HL-60 (cell line): Measurements from ENCODE around the gene MGAT5B.

ENCODE experiments used
- POLR2AphosphoS5 ChIP-seq: IDR thresholded peaks from 2 replicates; pipeline ENCODE4 v1.6.1; 2012; ENCODE audit warnings: low read depth
- TF ChIP-seq, protein P1 (sequence below): IDR thresholded peaks from one replicate; pipeline ENCODE4 v1.5.1; 2011; ENCODE audit warnings: low read length, control low read depth, inconsistent platforms; ENCODE audit not compliant: insufficient read depth

DNA sequence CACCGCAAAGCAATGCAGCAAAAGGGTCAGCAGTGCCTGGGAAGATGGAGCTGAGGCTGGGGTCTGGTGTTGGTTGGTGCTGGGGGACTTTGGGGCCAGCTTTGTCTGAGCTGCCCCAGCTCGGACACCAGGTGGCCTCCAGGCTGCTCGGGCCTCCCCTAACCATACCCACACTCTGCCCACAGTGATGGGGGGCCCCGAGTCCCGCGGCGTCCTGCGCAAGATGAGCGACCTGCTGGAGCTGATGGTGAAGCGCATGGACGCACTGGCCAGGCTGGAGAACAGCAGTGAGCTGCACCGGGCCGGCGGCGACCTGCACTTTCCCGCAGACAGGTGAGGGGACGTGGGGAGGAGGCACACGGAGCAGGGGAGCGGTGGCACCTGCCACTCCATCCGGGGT is 13.8 kb downstream of the MGAT5B start:
- TF ChIP-seq, protein P1, sequence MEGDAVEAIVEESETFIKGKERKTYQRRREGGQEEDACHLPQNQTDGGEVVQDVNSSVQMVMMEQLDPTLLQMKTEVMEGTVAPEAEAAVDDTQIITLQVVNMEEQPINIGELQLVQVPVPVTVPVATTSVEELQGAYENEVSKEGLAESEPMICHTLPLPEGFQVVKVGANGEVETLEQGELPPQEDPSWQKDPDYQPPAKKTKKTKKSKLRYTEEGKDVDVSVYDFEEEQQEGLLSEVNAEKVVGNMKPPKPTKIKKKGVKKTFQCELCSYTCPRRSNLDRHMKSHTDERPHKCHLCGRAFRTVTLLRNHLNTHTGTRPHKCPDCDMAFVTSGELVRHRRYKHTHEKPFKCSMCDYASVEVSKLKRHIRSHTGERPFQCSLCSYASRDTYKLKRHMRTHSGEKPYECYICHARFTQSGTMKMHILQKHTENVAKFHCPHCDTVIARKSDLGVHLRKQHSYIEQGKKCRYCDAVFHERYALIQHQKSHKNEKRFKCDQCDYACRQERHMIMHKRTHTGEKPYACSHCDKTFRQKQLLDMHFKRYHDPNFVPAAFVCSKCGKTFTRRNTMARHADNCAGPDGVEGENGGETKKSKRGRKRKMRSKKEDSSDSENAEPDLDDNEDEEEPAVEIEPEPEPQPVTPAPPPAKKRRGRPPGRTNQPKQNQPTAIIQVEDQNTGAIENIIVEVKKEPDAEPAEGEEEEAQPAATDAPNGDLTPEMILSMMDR: no peak
- no peak for TF ChIP-seq POLR2AphosphoS5
